GM18517 (cell line): ENCODE measurements around the gene TOB1.

ENCODE experiments used
- ATAC-seq: cut with Tn5 transposase; IDR thresholded peaks from one replicate; pipeline ENCODE4 v1.9.1; 2021; ENCODE audit warnings: mild to moderate bottlenecking, moderate library complexity; ENCODE audit not compliant: unreplicated experiment

Gene TOB1

GRCh38 chr17:50848039-50848438 lies 18.1 kb downstream of the TOB1 start:
- ATAC-seq = no peak

- no peak for ATAC-seq
Observed at GRCh38 chr17:50847566-50847965, 18.6 kb downstream of the TOB1 start.

DNA sequence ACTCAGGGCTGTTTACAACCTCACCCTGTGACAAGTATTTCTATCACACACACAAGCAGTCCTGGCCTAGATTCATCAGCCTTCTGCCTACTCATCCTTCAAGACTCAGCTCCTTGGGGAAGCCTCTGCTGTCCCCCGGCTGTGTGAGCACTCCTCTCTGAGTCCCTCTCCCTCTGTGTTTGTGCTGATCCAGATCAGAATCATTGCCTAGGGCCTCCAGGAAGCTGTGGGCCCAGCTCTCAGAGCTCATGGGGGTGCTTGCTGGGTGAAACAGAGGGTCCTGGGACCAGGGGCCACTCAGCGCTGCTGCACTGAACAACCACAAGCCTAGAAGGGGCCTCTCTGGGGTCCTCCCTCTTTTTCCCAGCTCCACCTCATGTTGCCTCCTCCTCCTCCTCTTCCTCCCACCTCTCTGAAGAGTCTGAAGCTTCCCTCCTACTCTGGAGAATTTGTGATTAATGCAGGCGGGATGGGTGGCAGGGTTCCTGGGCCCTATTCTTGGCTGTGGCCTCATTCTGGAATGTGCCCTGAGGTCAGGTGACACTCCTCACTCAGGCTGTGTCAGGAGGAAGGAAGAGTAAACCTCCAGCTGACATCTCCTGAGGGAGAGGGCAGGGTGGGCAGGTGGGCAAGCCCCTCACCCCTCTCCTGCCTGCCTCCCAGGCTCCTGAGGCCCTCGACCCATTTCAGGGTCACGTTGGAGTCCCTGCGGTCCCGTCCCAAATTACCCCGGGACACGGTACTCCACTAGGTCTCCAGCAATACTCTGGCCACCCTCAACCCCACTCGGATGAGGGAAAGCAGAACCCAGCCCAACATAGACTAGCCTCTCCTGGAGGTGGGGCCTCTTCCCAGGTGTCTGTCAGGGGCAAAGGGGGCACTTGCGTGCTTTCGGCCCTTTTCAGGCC lies 20.7 kb downstream of the TOB1 start:
- ATAC-seq = no peak

DNA sequence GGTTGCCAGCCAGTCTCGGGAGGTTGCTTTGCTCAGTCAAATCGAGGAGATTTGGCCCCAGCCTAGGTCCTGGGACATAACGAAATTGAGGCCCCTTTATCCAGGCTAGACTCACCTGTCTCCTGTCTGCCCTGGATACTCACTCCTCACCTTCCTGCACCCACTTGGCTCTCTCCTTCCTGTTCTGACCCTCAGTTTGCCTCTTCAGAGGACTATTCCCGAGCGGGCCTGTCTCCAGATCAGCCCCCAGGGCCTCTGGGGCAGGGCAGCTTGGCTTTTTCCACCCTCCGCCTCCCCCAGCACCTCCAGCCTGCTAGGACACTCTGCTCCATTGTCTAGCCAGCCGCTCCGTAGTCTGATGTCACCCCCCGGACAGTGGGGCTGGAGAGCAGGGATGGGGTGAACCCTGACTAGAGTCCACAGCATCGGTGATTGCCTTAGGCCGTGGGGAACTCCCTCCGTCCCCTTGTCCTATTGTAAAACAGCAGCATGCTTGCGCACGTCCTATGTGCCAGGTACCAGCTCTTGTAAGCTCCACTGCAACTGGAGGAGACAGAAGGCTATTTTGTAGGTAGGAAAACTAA lies 21.9 kb downstream of the TOB1 start:
- ATAC-seq = no peak

DNA sequence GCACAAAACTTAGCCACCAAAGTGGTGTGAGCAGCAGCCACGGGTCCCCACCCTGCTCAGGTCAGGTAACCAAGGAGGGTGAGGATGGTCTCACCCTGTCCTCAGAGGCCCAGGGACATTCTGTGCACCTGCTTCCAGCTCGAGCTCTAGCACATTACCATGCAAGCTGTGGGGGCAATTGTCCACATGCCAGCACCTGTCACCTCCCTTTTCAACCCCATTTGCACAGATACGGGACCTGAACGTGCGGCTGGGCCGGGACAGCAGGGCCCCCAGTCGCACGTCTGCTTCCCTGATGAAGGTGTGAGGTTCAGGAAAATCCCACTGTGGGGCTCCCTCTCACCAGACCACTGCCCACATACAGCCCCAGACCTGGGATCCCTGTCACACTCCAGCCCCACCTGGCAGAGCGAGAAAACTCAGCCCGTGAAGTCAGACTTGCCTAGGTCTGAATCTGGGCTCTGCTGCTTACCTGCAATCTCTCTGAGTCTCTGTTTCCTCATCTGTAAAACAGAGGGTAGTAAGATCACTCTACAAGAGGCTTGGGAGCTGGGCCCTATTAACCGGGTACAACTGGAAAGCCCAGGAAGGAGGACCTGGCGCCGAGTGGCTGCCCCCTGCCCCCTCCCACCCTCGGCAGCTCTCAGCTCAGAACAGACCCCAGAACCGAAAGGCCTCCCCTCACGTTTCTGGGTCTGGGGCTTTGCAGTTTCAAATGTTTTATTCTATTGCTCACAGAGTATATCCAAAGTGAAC lies 22.8 kb downstream of the TOB1 start:
- ATAC-seq = no peak

- ATAC-seq = no peak
Observed at GRCh38 chr17:50842506-50843149, 23.5 kb downstream of the TOB1 start.

DNA sequence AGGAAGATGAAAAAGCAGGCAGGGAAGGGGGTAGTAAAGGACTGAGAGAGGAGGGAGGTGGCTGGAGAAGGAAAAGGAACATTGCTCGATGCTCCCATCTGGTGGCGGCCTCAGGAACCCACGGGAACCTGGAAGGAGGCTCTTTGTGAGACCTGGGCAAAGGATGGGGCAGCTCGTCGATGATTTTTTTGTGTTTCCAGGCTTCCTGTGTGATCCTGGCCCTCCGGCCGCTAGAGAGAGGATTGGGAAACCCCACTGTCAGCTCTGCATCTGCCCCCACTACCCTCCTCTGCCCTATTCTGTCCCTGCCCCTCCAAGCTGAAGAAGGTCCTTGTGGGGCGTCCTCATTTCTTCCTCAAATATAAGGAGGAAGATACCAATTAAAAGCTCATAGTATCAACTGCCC lies 24.2 kb downstream of the TOB1 start:
- ATAC-seq = no peak

- no peak for ATAC-seq
Observed at GRCh38 chr17:50841277-50841948, 24.7 kb downstream of the TOB1 start.

DNA sequence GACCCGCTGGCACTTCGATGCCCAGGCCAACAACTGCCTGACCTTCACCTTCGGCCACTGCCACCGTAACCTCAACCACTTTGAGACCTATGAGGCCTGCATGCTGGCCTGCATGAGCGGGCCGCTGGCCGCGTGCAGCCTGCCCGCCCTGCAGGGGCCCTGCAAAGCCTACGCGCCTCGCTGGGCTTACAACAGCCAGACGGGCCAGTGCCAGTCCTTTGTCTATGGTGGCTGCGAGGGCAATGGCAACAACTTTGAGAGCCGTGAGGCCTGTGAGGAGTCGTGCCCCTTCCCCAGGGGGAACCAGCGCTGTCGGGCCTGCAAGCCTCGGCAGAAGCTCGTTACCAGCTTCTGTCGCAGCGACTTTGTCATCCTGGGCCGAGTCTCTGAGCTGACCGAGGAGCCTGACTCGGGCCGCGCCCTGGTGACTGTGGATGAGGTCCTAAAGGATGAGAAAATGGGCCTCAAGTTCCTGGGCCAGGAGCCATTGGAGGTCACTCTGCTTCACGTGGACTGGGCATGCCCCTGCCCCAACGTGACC lies 25.8 kb downstream of the TOB1 start:
- ATAC-seq = no peak

GRCh38 chr17:50839591-50840310 lies 26.4 kb downstream of the TOB1 start:
- ATAC-seq = no peak

- no peak for ATAC-seq
Observed at GRCh38 chr17:50837980-50838954, 27.9 kb downstream of the TOB1 start.

DNA sequence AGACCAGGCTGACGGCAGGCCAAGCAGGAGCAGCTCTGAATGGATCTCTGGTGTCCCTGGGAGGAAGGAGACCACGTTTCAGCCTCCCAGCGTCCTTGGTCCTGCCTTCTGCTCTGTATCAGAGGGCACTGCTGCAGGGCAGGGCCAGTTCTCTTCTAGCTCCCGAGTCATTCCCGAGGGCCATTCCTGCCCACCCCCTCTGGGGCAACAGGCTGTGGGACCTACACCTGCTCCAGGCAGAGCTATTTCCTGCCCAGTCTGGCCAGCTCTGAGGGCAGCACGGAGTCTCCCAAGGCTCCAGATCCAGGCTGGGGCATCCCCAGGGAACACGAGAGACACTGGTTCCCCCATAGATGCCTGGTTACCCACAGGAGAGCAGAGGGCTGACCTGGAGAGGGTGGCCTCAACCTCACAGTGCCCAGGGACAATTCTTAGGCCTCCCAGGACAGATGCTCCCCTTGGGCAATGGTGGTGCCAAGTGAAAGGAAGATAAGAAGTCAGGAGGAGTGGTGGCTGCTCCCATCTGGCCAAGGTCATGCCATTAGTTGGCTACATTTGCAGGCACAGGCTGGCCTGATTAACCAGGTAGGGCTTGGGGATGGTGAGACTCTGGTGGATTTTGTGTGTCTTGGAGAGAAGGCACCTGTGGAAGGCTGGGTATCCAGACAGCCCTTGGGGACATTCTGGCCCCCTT lies 28.7 kb downstream of the TOB1 start:
- ATAC-seq = no peak

DNA sequence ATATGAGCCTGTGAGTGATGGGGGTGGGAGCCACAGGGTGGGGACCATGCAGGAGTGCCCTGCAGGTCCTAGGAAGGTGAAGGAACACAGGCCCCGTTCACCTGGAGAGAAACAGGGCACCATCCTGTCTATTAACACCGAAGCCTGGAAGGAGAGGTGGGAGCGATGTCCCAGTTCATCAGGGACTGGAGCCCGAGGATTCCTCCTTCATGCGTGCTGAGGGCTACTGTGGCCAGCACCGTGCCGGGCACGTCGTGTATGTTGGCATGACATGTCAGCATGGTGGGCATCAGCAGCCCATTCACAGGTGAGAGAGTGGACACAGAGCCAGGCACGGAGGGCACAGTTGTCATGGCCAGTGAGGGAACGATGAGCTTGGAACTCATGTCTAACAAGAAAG lies 29.3 kb downstream of the TOB1 start:
- no peak for ATAC-seq

- ATAC-seq = no peak
Observed at GRCh38 chr17:50835301-50836234, 30.6 kb downstream of the TOB1 start, which contains the start of gene WFIKKN2. TSS of gene WFIKKN2 (plus strand) at chr17:50835586. CDS start at chr17:50835938, 352 bp downstream.

DNA sequence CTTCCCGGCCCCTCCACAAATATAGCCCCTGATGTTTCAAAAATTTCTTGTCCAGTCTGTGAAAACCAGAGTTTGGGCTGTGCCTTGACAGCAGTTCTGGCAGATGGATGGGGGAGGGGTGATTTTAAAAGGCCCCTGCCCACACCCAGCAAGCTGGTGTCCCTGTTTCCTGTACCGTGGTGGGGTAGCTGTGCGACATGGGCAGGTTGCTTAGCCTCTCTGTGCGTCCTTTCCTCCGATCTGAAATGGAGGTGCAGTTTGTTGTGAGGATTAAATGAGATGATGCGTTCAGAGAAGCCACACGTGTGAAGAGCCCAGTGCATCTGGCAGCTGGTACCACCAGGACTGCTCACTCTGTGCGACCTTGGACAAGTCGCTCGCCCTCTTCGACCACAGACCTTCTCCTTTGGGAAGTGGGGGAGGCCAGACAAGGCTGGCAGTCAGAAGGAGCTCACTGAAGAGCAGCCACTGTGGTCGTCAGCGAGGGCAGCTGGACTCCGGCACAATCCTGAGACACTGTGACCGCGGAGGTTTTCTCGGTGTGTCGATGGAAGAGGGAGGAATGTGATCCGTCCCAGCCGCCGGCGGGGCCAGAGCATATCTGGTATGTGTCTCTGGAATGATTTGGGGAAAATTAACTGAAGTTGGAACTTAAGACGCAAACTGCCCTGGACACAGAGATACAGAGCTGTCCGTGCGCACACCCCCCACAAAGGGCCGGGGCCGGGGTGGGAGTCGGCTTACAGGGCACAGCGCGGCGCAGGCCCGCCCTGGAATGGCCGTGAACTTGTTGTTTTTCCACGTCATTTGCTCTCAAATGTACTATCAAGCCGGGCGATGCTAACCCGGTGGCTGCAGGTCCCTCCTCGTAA lies 31.5 kb downstream of the TOB1 start:
- no peak for ATAC-seq
